MM.1S (cell line): ENCODE results near the gene CACNA1C.

Source experiments
- DNase-seq: peaks from one replicate; pipeline ENCODE4 v3.0.0-alpha.2; 2015
- H2AFZ ChIP-seq: fragments of 300-600 bp; sonication (generic); 2 replicates; pipeline ENCODE4 v1.6.0; 2016; ENCODE audit warnings: antibody characterized with exemption, low read length
- H3F3A ChIP-seq: fragments of 300-600 bp; sonication (generic); 2 replicates; pipeline ENCODE4 v1.6.1; 2016; ENCODE audit warnings: mild to moderate bottlenecking, antibody characterized with exemption, low read length, moderate library complexity, mixed read lengths; ENCODE audit not compliant: insufficient read depth
- H3K27ac ChIP-seq: fragments of 300-600 bp; sonication (generic); 2 replicates; pipeline ENCODE4 v1.5.1; 2016; ENCODE audit warnings: mild to moderate bottlenecking, low read length
- H3K27me3 ChIP-seq: fragments of 300-600 bp; sonication (generic); replicated peaks from 2 replicates; pipeline ENCODE4 v1.6.0; 2016; ENCODE audit warnings: low read length; ENCODE audit not compliant: insufficient read depth
- H3K36me3 ChIP-seq: fragments of 300-600 bp; sonication (generic); replicated peaks from 2 replicates; pipeline ENCODE4 v1.6.1; 2016; ENCODE audit warnings: mild to moderate bottlenecking, low read length, mixed read lengths; ENCODE audit not compliant: insufficient read depth
- H3K4me1 ChIP-seq: fragments of 300-600 bp; sonication (generic); 2 replicates; pipeline ENCODE4 v1.6.1; 2016; ENCODE audit warnings: low read length, mixed read lengths
- H3K4me2 ChIP-seq: fragments of 300-600 bp; sonication (generic); 2 replicates; pipeline ENCODE4 v1.6.0; 2016; ENCODE audit warnings: low read depth, low read length
- H3K4me3 ChIP-seq: fragments of 300-600 bp; sonication (generic); 2 replicates; pipeline ENCODE4 v1.5.1; 2016; ENCODE audit warnings: low read length, mixed read lengths
- H3K79me2 ChIP-seq: fragments of 300-600 bp; sonication (generic); 2 replicates; pipeline ENCODE4 v1.6.1; 2016; ENCODE audit warnings: mixed run types, low read length, mixed read lengths
- H3K9ac ChIP-seq: fragments of 300-600 bp; sonication (generic); 2 replicates; pipeline ENCODE4 v1.6.1; 2016; ENCODE audit warnings: low read length, mixed read lengths
- H3K9me2 ChIP-seq: fragments of 300-600 bp; sonication (generic); replicated peaks from 2 replicates; pipeline ENCODE4 v1.6.1; 2016; ENCODE audit warnings: mild to moderate bottlenecking, low read length, mixed read lengths; ENCODE audit not compliant: insufficient read depth
- H3K9me3 ChIP-seq: fragments of 300-600 bp; sonication (generic); replicated peaks from 2 replicates; pipeline ENCODE4 v1.6.1; 2016; ENCODE audit warnings: mild to moderate bottlenecking, low read length, mixed read lengths; ENCODE audit not compliant: insufficient read depth
- H4K20me1 ChIP-seq: fragments of 300-600 bp; sonication (generic); 2 replicates; pipeline ENCODE4 v1.6.1; 2016; ENCODE audit warnings: mild to moderate bottlenecking, low read length, moderate library complexity, mixed read lengths; ENCODE audit not compliant: insufficient read depth
- EZH2 ChIP-seq: fragments of 300-600 bp; sonication (generic); optimal IDR thresholded peaks from 2 replicates; pipeline ENCODE3; 2017; ENCODE audit warnings: low read depth, mild to moderate bottlenecking, antibody characterized with exemption, low read length, mixed read lengths
- EZH2phosphoT487 ChIP-seq: fragments of 300-600 bp; sonication (generic); IDR thresholded peaks from 2 replicates; pipeline ENCODE4 v1.6.1; 2018; ENCODE audit warnings: antibody characterized with exemption, low read length
- TF ChIP-seq, protein P1 (sequence below): fragments of 300-600 bp; sonication (generic); IDR thresholded peaks from 2 replicates; pipeline ENCODE4 v1.5.1; 2016; ENCODE audit warnings: antibody characterized with exemption, low read length, mixed read lengths

Gene CACNA1C

GRCh38 chr12:2154050-2154449 is 101.3 kb downstream of the CACNA1C start:
- TF ChIP-seq EZH2: no peak
- no peak for TF ChIP-seq EZH2phosphoT487
- TF ChIP-seq, protein P1, sequence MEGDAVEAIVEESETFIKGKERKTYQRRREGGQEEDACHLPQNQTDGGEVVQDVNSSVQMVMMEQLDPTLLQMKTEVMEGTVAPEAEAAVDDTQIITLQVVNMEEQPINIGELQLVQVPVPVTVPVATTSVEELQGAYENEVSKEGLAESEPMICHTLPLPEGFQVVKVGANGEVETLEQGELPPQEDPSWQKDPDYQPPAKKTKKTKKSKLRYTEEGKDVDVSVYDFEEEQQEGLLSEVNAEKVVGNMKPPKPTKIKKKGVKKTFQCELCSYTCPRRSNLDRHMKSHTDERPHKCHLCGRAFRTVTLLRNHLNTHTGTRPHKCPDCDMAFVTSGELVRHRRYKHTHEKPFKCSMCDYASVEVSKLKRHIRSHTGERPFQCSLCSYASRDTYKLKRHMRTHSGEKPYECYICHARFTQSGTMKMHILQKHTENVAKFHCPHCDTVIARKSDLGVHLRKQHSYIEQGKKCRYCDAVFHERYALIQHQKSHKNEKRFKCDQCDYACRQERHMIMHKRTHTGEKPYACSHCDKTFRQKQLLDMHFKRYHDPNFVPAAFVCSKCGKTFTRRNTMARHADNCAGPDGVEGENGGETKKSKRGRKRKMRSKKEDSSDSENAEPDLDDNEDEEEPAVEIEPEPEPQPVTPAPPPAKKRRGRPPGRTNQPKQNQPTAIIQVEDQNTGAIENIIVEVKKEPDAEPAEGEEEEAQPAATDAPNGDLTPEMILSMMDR: no peak

GRCh38 chr12:2154521-2154920 is 101.7 kb downstream of the CACNA1C start:
- no peaks in the 10 kb centered on the region for H3K9me2 ChIP-seq
- H3K9ac ChIP-seq: no peak overlapping the region
- H3F3A ChIP-seq: no peaks in the 10 kb centered on the region
- H3K27me3 ChIP-seq: no peaks in the 10 kb centered on the region
- no peaks in the 10 kb centered on the region for H3K79me2 ChIP-seq
- no peaks in the 10 kb centered on the region for H3K9me3 ChIP-seq
- no peak overlapping the region for H3K4me3 ChIP-seq
- no peak for DNase-seq
- no peaks in the 10 kb centered on the region for H4K20me1 ChIP-seq
- no peak overlapping the region for H2AFZ ChIP-seq
- H3K4me1 ChIP-seq: peaks cover 12% of the 10 kb centered on the region
- H3K4me2 ChIP-seq: no peak overlapping the region
- H3K36me3 ChIP-seq: no peaks in the 10 kb centered on the region
- TF ChIP-seq, protein P1: no peak
- no peak for TF ChIP-seq EZH2phosphoT487
- TF ChIP-seq EZH2: no peak
- no peak overlapping the region for H3K27ac ChIP-seq

More at GRCh38 chr12:2154050-2154449, 101.3 kb downstream of the CACNA1C start:
- DNase-seq: no peak
- Histone ChIP-seq H3K9me2 (no peaks in the 10 kb centered on the region), H3K4me2 (no peak overlapping the region), H2AFZ (no peak overlapping the region), H3K4me3 (no peak overlapping the region), H3K9me3 (no peaks in the 10 kb centered on the region), H3K27ac (no peak overlapping the region), H3K4me1 (peaks cover 12% of the 10 kb centered on the region), H4K20me1 (no peaks in the 10 kb centered on the region), H3K9ac (no peak overlapping the region), H3K79me2 (no peaks in the 10 kb centered on the region), H3K27me3 (no peaks in the 10 kb centered on the region), H3K36me3 (no peaks in the 10 kb centered on the region), H3F3A (no peaks in the 10 kb centered on the region)

GRCh38 chr12:2156333-2156732 is 103.5 kb downstream of the CACNA1C start:
- no peak overlapping the region for H3K4me3 ChIP-seq
- H3K36me3 ChIP-seq: no peaks in the 10 kb centered on the region
- H3K9me3 ChIP-seq: no peaks in the 10 kb centered on the region
- H2AFZ ChIP-seq: no peak overlapping the region
- H3K9me2 ChIP-seq: no peaks in the 10 kb centered on the region
- no peak overlapping the region for H3K9ac ChIP-seq
- no peaks in the 10 kb centered on the region for H3K79me2 ChIP-seq
- peaks cover 8% of the 10 kb centered on the region for H3K4me1 ChIP-seq
- H4K20me1 ChIP-seq: no peaks in the 10 kb centered on the region
- no peaks in the 10 kb centered on the region for H3F3A ChIP-seq
- H3K27me3 ChIP-seq: no peaks in the 10 kb centered on the region
- no peak overlapping the region for H3K27ac ChIP-seq
- DNase-seq: no peak
- H3K4me2 ChIP-seq: no peak overlapping the region
- no peak for TF ChIP-seq EZH2phosphoT487
- TF ChIP-seq EZH2: no peak

GRCh38 chr12:2160043-2160442 is 107.3 kb downstream of the CACNA1C start:
- Histone ChIP-seq H3K9me2 (no peaks in the 10 kb centered on the region), H3K79me2 (no peaks in the 10 kb centered on the region), H3K27ac (no peak overlapping the region), H2AFZ (no peak overlapping the region), H3K4me2 (no peak overlapping the region), H3K27me3 (no peaks in the 10 kb centered on the region), H3F3A (no peaks in the 10 kb centered on the region), H3K9ac (no peak overlapping the region), H3K9me3 (no peaks in the 10 kb centered on the region), H3K4me1 (no peaks in the 10 kb centered on the region), H4K20me1 (no peaks in the 10 kb centered on the region), H3K36me3 (no peaks in the 10 kb centered on the region), H3K4me3 (no peak overlapping the region)
- TF ChIP-seq EZH2phosphoT487: no peak
- no peak for TF ChIP-seq EZH2
- TF ChIP-seq, protein P1: no peak
- DNase-seq: no peak
